Body of pancreas (tissue), 4 donors: Measurements from ENCODE around the gene ECSIT. TPM values are rescaled to one million over a fixed set of nuclear protein-coding genes. Genes with fewer than 3 reads are reported as not detected.
"Not testable (repeated sequence)": the region's sequence is repeated elsewhere in the genome, so short reads cannot be mapped to it uniquely, and the experiment has no call there.

ENCODE experiments used
- ATAC-seq: fragments of 150-250 bp; one replicate; pipeline ENCODE4 v1.9.1; 2016
- DNase-seq, 4 donors: peaks; one replicate each; pipeline ENCODE4 v3.0.0-alpha.2; 2019
- H3K27ac ChIP-seq, 4 donors: fragments of 200-600 bp; sonication (generic); 1 replicate in 3 of 4; 2 replicates in 1 of 4; pipeline versions ENCODE4 v1.5.1 to v1.6.1; 2016 to 2019; ENCODE audit warnings: mild to moderate bottlenecking in 1 of 4, mixed read lengths in 1 of 4, moderate library complexity in 1 of 4
- H3K27me3 ChIP-seq, 2 donors: fragments of 200-600 bp; sonication (generic); one replicate each; pipeline ENCODE4 v1.6.0; 2016; ENCODE audit warnings: mild to moderate bottlenecking in 1 of 2
- H3K36me3 ChIP-seq, 2 donors: fragments of 200-600 bp; sonication (generic); replicated peaks in 1 of 2; 2 replicates each; pipeline ENCODE4 v1.5.1; 2016; ENCODE audit warnings: low read depth in 2 of 2; ENCODE audit not compliant: insufficient read depth in 1 of 2
- H3K4me1 ChIP-seq: fragments of 200-600 bp; sonication (generic); one replicate; pipeline ENCODE4 v1.6.0; 2016
- H3K4me3 ChIP-seq, 2 donors: fragments of 200-600 bp; sonication (generic); 1 replicate in 1 of 2; 2 replicates in 1 of 2; pipeline ENCODE4 v1.5.1; 2016 to 2019
- H3K9me3 ChIP-seq, 3 donors: fragments of 200-600 bp; sonication (generic); 1 replicate in 2 of 3; 2 replicates in 1 of 3; pipeline ENCODE4 v1.5.1; 2016
- CTCF ChIP-seq, 7 experiments: fragments of 450-650 bp in 4 of 7; fragments of 200-600 bp in 3 of 7; sonication (generic) in 3 of 7; IDR thresholded peaks; one replicate each; pipeline ENCODE4 v1.5.1; 2016 to 2019; ENCODE audit warnings: antibody characterized with exemption in 7 of 7
- POLR2A ChIP-seq, 3 donors: fragments of 450-650 bp; IDR thresholded peaks; one replicate each; pipeline ENCODE4 v1.6.1; 2016; ENCODE audit warnings: antibody characterized with exemption in 3 of 3, mild to moderate bottlenecking in 2 of 3
- WGBS, 2 donors: methylation state at CpG; one replicate each; pipeline ENCODE4 v1.1.5; 2017; 5-methylcytosine and 5-hydroxymethylcytosine counted together
- intact Hi-C: fragments of 100-400 bp; cut with DNase I; formaldehyde crosslinking; loops from one replicate; pipeline ENCODE4 v1.15.1; 2023
- total RNA-seq, 2 donors: library from RNA; depleted of rRNA; stranded (reverse); fragments of >200 nt; gene quantifications; one replicate each; pipeline ENCODE4 v1.1.0, GENCODE V29; 2016

ECSIT gene
- total RNA-seq, 2 donors from 2014 or later: 55.8 to 79.1 TPM

GRCh38 chr19:11570039-11570462 lies 41.1 kb upstream of the ECSIT start:
- TF ChIP-seq CTCF (IDR thresholded peaks at IDR 0.05) (no peak), POLR2A (IDR thresholded peaks at IDR 0.05) (no peak)
- Histone ChIP-seq H3K4me1 (no peaks in the 10 kb centered on the region), H3K4me3 (no peak overlapping the region), H3K9me3 (no peaks in the 10 kb centered on the region), H3K27ac (no peak overlapping the region), H3K27me3 (no peaks in the 10 kb centered on the region), H3K36me3 (no peaks in the 10 kb centered on the region)
- DNase-seq (no peak), ATAC-seq (no peak)
- intact Hi-C loops: no loop called here
- 76 to 79% methylated on average over 4 to 5 of the region's 5 CpGs for WGBS, 2 donors

- 91 to 94% methylated on average over 2 of the region's 2 CpGs for WGBS, 2 donors
- H3K36me3 ChIP-seq: no peaks in the 10 kb centered on the region
- intact Hi-C loops: no loop called here
- no peaks in the 10 kb centered on the region for H3K4me1 ChIP-seq
- H3K27ac ChIP-seq: no peak overlapping the region
- TF ChIP-seq POLR2A (IDR thresholded peaks at IDR 0.05): no peak
- no peak for TF ChIP-seq CTCF (IDR thresholded peaks at IDR 0.05)
- H3K27me3 ChIP-seq: no peaks in the 10 kb centered on the region
- no peak for ATAC-seq
- no peak overlapping the region for H3K4me3 ChIP-seq
- H3K9me3 ChIP-seq: no peaks in the 10 kb centered on the region
- no peak for DNase-seq
These were observed 37.2 kb upstream of the ECSIT start for GRCh38 chr19:11566164-11566563.

GRCh38 chr19:11565649-11565980 lies 36.7 kb upstream of the ECSIT start:
- 88 to 89% methylated on average over 5 of the region's 5 CpGs for WGBS, 2 donors
- DNase-seq, H3K27ac ChIP-seq, intact Hi-C loops, H3K9me3 ChIP-seq, H3K27me3 ChIP-seq, H3K4me3 ChIP-seq, ATAC-seq, H3K4me1 ChIP-seq, H3K36me3 ChIP-seq: not testable (repeated sequence)

- ATAC-seq, intact Hi-C loops, H3K9me3 ChIP-seq, H3K36me3 ChIP-seq, DNase-seq, H3K27me3 ChIP-seq, H3K27ac ChIP-seq, H3K4me3 ChIP-seq: not testable (repeated sequence)
- H3K4me1 ChIP-seq: peaks cover 12% of the 10 kb centered on the region
- 95 to 97% methylated on average over 6 of the region's 6 CpGs for WGBS, 2 donors
These were observed 35.3 kb upstream of the ECSIT start for GRCh38 chr19:11564082-11564807.

- DNase-seq (no peak), ATAC-seq (no peak)
- H3K9me3 ChIP-seq: no peaks in the 10 kb centered on the region
- no peak for TF ChIP-seq CTCF (IDR thresholded peaks at IDR 0.05)
- no peak for TF ChIP-seq POLR2A (IDR thresholded peaks at IDR 0.05)
- intact Hi-C loops: no loop called here
- H3K27ac ChIP-seq: no peak overlapping the region
- peaks cover 13% of the 10 kb centered on the region for H3K4me1 ChIP-seq
- WGBS, 2 donors: 80 to 87% methylated on average over 8 of the region's 8 CpGs
- H3K4me3 ChIP-seq: no peak overlapping the region
- no peaks in the 10 kb centered on the region for H3K36me3 ChIP-seq
- H3K27me3 ChIP-seq: no peaks in the 10 kb centered on the region
These were observed 34.6 kb upstream of the ECSIT start for GRCh38 chr19:11563532-11563931.
